Prostate gland (tissue), 2 donors: ENCODE data around the gene CCDC158.

ENCODE experiments used
- POLR2AphosphoS5 ChIP-seq: sonication (generic); formaldehyde crosslinking; IDR thresholded peaks from one replicate; pipeline ENCODE4 v1.6.1; 2017; ENCODE audit warnings: antibody characterized with exemption
- TF ChIP-seq, protein P1 (sequence below), 4 experiments: fragments of 200-600 bp in 2 of 4; fragments of 450-650 bp in 2 of 4; sonication (generic) in 2 of 4; IDR thresholded peaks; 1 replicate in 3 of 4; 2 replicates in 1 of 4; pipeline ENCODE4 v1.5.1; 2016 to 2019; ENCODE audit warnings: antibody characterized with exemption in 4 of 4, mild to moderate bottlenecking in 2 of 4, moderate library complexity in 2 of 4

GRCh38 chr4:76401654-76402053 lies 19.3 kb downstream of the CCDC158 start:
- TF ChIP-seq, protein P1, sequence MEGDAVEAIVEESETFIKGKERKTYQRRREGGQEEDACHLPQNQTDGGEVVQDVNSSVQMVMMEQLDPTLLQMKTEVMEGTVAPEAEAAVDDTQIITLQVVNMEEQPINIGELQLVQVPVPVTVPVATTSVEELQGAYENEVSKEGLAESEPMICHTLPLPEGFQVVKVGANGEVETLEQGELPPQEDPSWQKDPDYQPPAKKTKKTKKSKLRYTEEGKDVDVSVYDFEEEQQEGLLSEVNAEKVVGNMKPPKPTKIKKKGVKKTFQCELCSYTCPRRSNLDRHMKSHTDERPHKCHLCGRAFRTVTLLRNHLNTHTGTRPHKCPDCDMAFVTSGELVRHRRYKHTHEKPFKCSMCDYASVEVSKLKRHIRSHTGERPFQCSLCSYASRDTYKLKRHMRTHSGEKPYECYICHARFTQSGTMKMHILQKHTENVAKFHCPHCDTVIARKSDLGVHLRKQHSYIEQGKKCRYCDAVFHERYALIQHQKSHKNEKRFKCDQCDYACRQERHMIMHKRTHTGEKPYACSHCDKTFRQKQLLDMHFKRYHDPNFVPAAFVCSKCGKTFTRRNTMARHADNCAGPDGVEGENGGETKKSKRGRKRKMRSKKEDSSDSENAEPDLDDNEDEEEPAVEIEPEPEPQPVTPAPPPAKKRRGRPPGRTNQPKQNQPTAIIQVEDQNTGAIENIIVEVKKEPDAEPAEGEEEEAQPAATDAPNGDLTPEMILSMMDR (IDR thresholded peaks at IDR 0.05): no peak
- no peak for TF ChIP-seq POLR2AphosphoS5
